ENCODE results near the gene KIF22. TPM values are rescaled to one million over a fixed set of nuclear protein-coding genes. Genes with fewer than 3 reads are reported as not detected.

Gene KIF22
- total and polyA plus RNA-seq, 11 donors = 12.2 to 91.2 (median 32.2) TPM

DNA sequence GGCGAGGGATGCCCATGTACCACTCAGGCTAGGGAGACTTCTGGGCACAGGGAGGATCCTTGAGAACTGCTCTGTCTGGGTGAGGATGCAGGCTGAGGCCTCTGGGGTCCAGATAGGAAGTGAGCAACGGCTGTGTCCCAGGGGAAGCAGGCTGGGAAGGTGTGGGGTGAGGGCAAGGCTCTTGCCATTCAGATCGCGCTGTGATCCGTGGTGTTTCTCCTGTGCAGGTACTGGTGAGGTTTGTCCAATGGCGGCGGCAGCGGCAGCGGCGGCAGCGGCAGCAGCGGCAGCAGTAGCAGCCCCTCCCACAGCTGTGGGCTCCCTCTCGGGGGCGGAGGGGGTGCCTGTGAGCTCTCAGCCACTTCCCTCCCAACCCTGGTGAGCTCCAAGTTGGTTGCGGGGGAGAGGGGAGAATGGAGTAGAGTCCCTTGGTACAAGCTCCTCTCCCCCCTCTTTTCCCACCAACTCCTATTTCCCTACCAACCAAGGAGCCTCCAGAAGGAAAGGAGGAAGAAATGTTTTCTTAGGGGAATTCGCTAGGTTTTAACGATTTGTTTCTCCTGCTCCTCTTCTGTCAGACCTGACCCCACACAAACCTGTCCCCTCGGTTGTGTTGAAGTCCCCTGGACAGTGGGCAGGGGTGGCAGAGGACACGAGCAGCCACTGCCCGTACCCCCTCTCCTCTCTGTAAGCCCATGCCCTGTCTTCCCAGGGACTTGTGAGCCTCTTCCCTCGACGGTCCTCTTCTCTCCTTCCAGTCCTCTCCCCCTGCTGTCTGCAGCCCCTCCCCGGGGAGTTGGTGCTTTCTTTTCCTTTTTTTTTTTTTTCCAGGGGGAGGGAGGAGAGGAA lies 19.5 kb downstream of the KIF22 start:
- Histone ChIP-seq H3K4me3 (peak overlapping the region in 5 of 12 donors; percentile 1 to 63 (median 17)), H3K27me3 (peaks cover 0 to 4% (median 0%) of the 10 kb centered on the region in 9 donors), H3K36me3 (peaks cover 0 to 25% (median 18%) of the 10 kb centered on the region in 9 donors), H3K4me1 (peaks cover 3 to 72% (median 59%) of the 10 kb centered on the region in 12 donors), H3K9me3 (no peaks in the 10 kb centered on the region), H3K27ac (peak overlapping the region in 11 of 12 donors; percentile 47 to 99 (median 92))
- DNase-seq (peak in 2 of 5 donors; percentile 32 to 54), ATAC-seq (no peak)
- no peak for TF ChIP-seq POLR2A (IDR thresholded peaks at IDR 0.05)
- TF ChIP-seq, protein P1, sequence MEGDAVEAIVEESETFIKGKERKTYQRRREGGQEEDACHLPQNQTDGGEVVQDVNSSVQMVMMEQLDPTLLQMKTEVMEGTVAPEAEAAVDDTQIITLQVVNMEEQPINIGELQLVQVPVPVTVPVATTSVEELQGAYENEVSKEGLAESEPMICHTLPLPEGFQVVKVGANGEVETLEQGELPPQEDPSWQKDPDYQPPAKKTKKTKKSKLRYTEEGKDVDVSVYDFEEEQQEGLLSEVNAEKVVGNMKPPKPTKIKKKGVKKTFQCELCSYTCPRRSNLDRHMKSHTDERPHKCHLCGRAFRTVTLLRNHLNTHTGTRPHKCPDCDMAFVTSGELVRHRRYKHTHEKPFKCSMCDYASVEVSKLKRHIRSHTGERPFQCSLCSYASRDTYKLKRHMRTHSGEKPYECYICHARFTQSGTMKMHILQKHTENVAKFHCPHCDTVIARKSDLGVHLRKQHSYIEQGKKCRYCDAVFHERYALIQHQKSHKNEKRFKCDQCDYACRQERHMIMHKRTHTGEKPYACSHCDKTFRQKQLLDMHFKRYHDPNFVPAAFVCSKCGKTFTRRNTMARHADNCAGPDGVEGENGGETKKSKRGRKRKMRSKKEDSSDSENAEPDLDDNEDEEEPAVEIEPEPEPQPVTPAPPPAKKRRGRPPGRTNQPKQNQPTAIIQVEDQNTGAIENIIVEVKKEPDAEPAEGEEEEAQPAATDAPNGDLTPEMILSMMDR (IDR thresholded peaks at IDR 0.05) = no peak
- 49 to 53% (median 51%) methylated on average over 20 to 23 of the region's 23 CpGs for WGBS, 4 donors
- intact Hi-C loops (cut with DNase I) = loop anchor here in 6 of 10 donors (5.0 to 10.0 kb wide), 7 partner anchors 37 to 257 kb away; partner anchors contain the start of genes HIRIP3 (in 3 of the 6), INO80E (in 3 of the 6) and ALDOA (in 1 of the 6)

DNA sequence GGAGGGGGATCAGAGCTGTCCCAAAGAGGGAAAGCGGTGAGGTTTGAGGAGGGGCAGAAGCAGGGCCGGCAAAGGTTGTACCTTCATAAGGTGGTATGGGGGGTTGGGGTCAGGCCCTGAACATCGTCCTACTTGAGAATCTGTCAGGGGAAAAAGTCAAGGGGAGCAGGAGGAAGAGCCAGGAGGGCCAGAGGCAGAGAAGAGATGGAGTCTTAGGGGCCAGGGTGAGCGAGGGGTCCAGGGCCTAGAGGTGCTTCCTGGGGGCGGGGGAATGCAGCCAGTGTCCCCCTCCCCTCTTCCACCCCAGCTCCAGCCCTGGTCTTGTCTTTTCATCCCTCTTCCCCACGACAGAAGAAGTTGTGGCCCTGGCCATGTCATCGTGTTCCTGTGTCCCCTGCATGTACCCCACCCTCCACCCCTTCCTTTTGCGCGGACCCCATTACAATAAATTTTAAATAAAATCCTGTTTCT lies 20.2 kb downstream of the KIF22 start:
- ATAC-seq (no peak), DNase-seq (peak in 1 of 5 donors; percentile 43)
- TF ChIP-seq POLR2A (IDR thresholded peaks at IDR 0.05) = no peak
- TF ChIP-seq, protein P1 (IDR thresholded peaks at IDR 0.05) = no peak
- intact Hi-C loops (cut with DNase I) = loop anchor here in 5 of 10 donors (5.0 to 10.0 kb wide), 5 partner anchors 37 to 194 kb away; partner anchors contain the start of genes HIRIP3 (in 1 of the 5) and INO80E (in 1 of the 5)
- Histone ChIP-seq H3K4me3 (peak overlapping the region in 9 of 12 donors; percentile 53 to 73 (median 64)), H3K9me3 (no peaks in the 10 kb centered on the region), H3K27ac (peak overlapping the region in 11 of 12 donors; percentile 82 to 99 (median 93)), H3K27me3 (peaks cover 0 to 4% (median 0%) of the 10 kb centered on the region in 9 donors), H3K36me3 (peaks cover 0 to 25% (median 18%) of the 10 kb centered on the region in 9 donors), H3K4me1 (peaks cover 3 to 76% (median 63%) of the 10 kb centered on the region in 12 donors)
- WGBS, 4 donors = 22 to 26% (median 24%) methylated on average over 9 of the region's 9 CpGs

DNA sequence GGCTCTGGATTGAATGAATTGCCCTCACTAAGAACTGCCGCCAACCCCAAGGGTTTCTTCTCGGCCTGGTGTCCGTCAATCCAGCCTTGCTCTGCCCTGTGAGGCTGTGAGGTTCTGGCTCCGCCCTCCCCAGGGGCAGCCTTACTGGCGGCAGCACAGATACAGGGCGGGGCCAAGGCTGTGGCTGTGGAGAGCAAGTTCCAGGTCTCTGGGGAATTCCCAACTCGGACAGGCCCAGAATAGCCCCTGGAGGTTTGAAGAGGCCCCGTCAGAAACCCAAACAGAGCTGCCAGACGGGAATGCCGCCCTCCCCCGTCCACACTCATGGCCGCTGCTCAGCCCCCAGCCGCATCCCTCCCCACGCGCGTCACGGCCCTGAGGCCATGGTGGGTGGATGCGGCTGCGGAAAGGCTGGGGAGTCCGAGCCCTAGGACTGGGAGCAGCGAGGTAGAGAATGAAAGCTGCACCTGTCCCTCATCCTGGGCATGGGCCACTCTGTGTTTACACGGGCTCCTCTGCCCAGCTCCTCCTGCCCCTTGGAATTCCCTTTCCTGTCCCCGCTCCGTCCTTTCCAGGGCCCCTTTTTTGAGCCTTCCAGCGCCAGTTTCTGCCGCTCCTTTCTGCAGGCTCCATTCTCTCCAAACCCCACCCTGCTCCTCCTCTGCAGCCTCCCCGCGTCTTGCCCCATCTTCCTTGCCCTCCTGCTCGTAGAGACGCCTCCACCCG lies 20.8 kb downstream of the KIF22 start:
- intact Hi-C loops (cut with DNase I) = loop anchor here in 5 of 10 donors (5.0 to 10.0 kb wide), 5 partner anchors 36 to 193 kb away; partner anchors contain the start of genes HIRIP3 (in 1 of the 5) and INO80E (in 1 of the 5)
- DNase-seq = peak; percentile 97 to 99 (median 98)
- WGBS, 4 donors = 0% methylated on average over 24 to 31 of the region's 31 CpGs

More for the DNA sequence above, 20.8 kb downstream of the KIF22 start:
- Histone ChIP-seq H3K27me3 (peaks cover 0 to 4% (median 0%) of the 10 kb centered on the region in 9 donors), H3K27ac (peak overlapping the region; percentile 82 to 99 (median 92)), H3K9me3 (no peaks in the 10 kb centered on the region), H3K36me3 (peaks cover 0 to 25% (median 18%) of the 10 kb centered on the region in 9 donors), H3K4me3 (peak overlapping the region; percentile 26 to 73 (median 62)), H3K4me1 (peaks cover 3 to 76% (median 63%) of the 10 kb centered on the region in 12 donors)
- peak; percentile 72 to 82 (median 78) for ATAC-seq
- TF ChIP-seq POLR2A (IDR thresholded peaks at IDR 0.05) = peak in 1 of 2 donors; percentile 83
- TF ChIP-seq, protein P1 (IDR thresholded peaks at IDR 0.05) = peak in 2 of 12 donors; percentile 13 to 27

Measured in heart left ventricle (tissue), 16 donors.